Measurements from ENCODE around the gene MSH5. TPM values are rescaled to one million over a fixed set of nuclear protein-coding genes. Genes with fewer than 3 reads are reported as not detected.

MSH5 gene
- polyA plus RNA-seq, 3 donors = 0.58 to 31.2 (median 1.9) TPM

- peaks cover 0 to 5% (median 2%) of the 10 kb centered on the region in 3 donors for H3K27me3 Mint-ChIP-seq (ENCODE audit: low read depth in 3 of 3)
- peak overlapping the region; percentile 89 for H3K9ac ChIP-seq (ENCODE audit: insufficient read depth, low read length, poor library complexity, severe bottlenecking)
- peak overlapping the region; percentile 16 for H2AFZ ChIP-seq (ENCODE audit: insufficient read depth, low read depth, low read length, poor library complexity, severe bottlenecking)
- no peaks in the 10 kb centered on the region for H3K9me3 ChIP-seq (replicated peaks in 1 of 2; ENCODE audit: control insufficient read depth in 1 of 2, insufficient read depth in 1 of 2, low read length in 2 of 2)
- no peak for TF ChIP-seq CTCF (IDR thresholded peaks at IDR 0.05)
- peaks cover 63% of the 10 kb centered on the region for H3K4me1 Mint-ChIP-seq
- peaks cover 24% of the 10 kb centered on the region in 2 donors for H3K36me3 Mint-ChIP-seq
- peak overlapping the region; percentile 95 to 100 (median 99) for H3K27ac Mint-ChIP-seq
- peaks cover 18 to 21% of the 10 kb centered on the region in 2 donors for H3K36me3 ChIP-seq (replicated peaks in 1 of 2; ENCODE audit: control insufficient read depth in 1 of 2, insufficient read depth in 2 of 2, low read length in 2 of 2)
- peak; percentile 34 to 57 (median 42) for DNase-seq
- 0% methylated on average over 6 of the region's 7 CpGs for WGBS (ENCODE audit: insufficient coverage)
- H3K4me2 ChIP-seq (replicated peaks; ENCODE audit: extremely low read depth, low read length, poor library complexity, severe bottlenecking) = peak overlapping the region; percentile 94
- peaks cover 62 to 75% of the 10 kb centered on the region in 2 donors for H3K4me1 ChIP-seq (ENCODE audit: control insufficient read depth in 1 of 2, insufficient read depth in 2 of 2, low read length in 2 of 2)
- H3K27me3 ChIP-seq (ENCODE audit: control insufficient read depth in 2 of 2, insufficient read depth in 2 of 2, low read length in 2 of 2) = no peaks in the 10 kb centered on the region
- H3K79me2 ChIP-seq (ENCODE audit: insufficient read depth, low read length) = peaks cover 68% of the 10 kb centered on the region
- peak overlapping the region; percentile 91 to 99 for H3K27ac ChIP-seq (ENCODE audit: low read depth in 1 of 2, low read length in 2 of 2)
- H3K4me3 Mint-ChIP-seq = peak overlapping the region; percentile 99 to 100
- H3K4me3 ChIP-seq (replicated peaks in 1 of 3; ENCODE audit: low read depth in 2 of 3, low read length in 3 of 3) = peak overlapping the region; percentile 74 to 100 (median 96)
- H4K20me1 ChIP-seq (ENCODE audit: insufficient read depth, low read length) = peaks cover 24% of the 10 kb centered on the region
- intact Hi-C loops (cut with micrococcal nuclease) = loop anchor here in 1 of 2 donors (5.0 to 10.0 kb wide), 3 partner anchors 57 to 193 kb away; partner anchors contain the start of genes ATP6V1G2, CSNK2B, DDX39B and LY6G5B
- peaks cover 0 to 2% (median 0%) of the 10 kb centered on the region in 7 donors for H3K9me3 Mint-ChIP-seq
These were observed 2.4 kb upstream of the MSH5 start for GRCh38 chr6:31737315-31737990.

GRCh38 chr6:31737991-31738979, 1.5 kb upstream of the MSH5 start:
- Histone ChIP-seq H3K36me3 (replicated peaks in 1 of 2; ENCODE audit: control insufficient read depth in 1 of 2, insufficient read depth in 2 of 2, low read length in 2 of 2) (peaks cover 10 to 20% of the 10 kb centered on the region in 2 donors), H3K27me3 (ENCODE audit: control insufficient read depth in 2 of 2, insufficient read depth in 2 of 2, low read length in 2 of 2) (no peaks in the 10 kb centered on the region), H3K27ac (ENCODE audit: low read depth in 1 of 2, low read length in 2 of 2) (peak overlapping the region; percentile 91 to 99), H3K9me3 (replicated peaks in 1 of 2; ENCODE audit: control insufficient read depth in 1 of 2, insufficient read depth in 1 of 2, low read length in 2 of 2) (no peaks in the 10 kb centered on the region), H3K4me1 (ENCODE audit: control insufficient read depth in 1 of 2, insufficient read depth in 2 of 2, low read length in 2 of 2) (peaks cover 57 to 67% of the 10 kb centered on the region in 2 donors), H3K4me2 (replicated peaks; ENCODE audit: extremely low read depth, low read length, poor library complexity, severe bottlenecking) (peak overlapping the region; percentile 94), H3K4me3 (replicated peaks in 1 of 3; ENCODE audit: low read depth in 2 of 3, low read length in 3 of 3) (peak overlapping the region; percentile 1 to 100 (median 96)), H4K20me1 (ENCODE audit: insufficient read depth, low read length) (peaks cover 17% of the 10 kb centered on the region), H3K79me2 (ENCODE audit: insufficient read depth, low read length) (peaks cover 60% of the 10 kb centered on the region), H2AFZ (ENCODE audit: insufficient read depth, low read depth, low read length, poor library complexity, severe bottlenecking) (peak overlapping the region; percentile 16), H3K9ac (ENCODE audit: insufficient read depth, low read length, poor library complexity, severe bottlenecking) (peak overlapping the region; percentile 89)
- H3K36me3 Mint-ChIP-seq = peaks cover 16 to 26% of the 10 kb centered on the region in 2 donors
- H3K9me3 Mint-ChIP-seq = peaks cover 0 to 2% (median 0%) of the 10 kb centered on the region in 7 donors
- intact Hi-C loops (cut with micrococcal nuclease) = loop anchor here in 1 of 2 donors (2.0 to 10.0 kb wide), 4 partner anchors 31 to 193 kb away; partner anchors contain the start of genes ATP6V1G2, CSNK2B, DDX39B and LY6G5B
- no peak for TF ChIP-seq CTCF (IDR thresholded peaks at IDR 0.05)
- peak overlapping the region; percentile 95 to 100 (median 99) for H3K27ac Mint-ChIP-seq
- H3K27me3 Mint-ChIP-seq (ENCODE audit: low read depth in 3 of 3) = peaks cover 0 to 5% (median 2%) of the 10 kb centered on the region in 3 donors
- peak; percentile 88 to 94 (median 90) for DNase-seq
- H3K4me3 Mint-ChIP-seq = peak overlapping the region; percentile 99 to 100
- peaks cover 60% of the 10 kb centered on the region for H3K4me1 Mint-ChIP-seq
- WGBS (ENCODE audit: insufficient coverage) = 0% methylated on average over 4 of the region's 6 CpGs
